HG03064 (cell line): ENCODE measurements around the gene MAN1A1.

Experiments used
- ATAC-seq: cut with Tn5 transposase; IDR thresholded peaks from one replicate; pipeline ENCODE4 v1.9.1; 2021; ENCODE audit warnings: low read depth; ENCODE audit not compliant: unreplicated experiment

MAN1A1 gene

GRCh38 chr6:119328254-119328653, 21.3 kb downstream of the MAN1A1 start:
- no peak for ATAC-seq

- ATAC-seq = no peak
Measured at GRCh38 chr6:119327810-119328209, 21.8 kb downstream of the MAN1A1 start.

- no peak for ATAC-seq
Measured at GRCh38 chr6:119326291-119327005, 23.1 kb downstream of the MAN1A1 start.

- ATAC-seq = no peak
Measured at GRCh38 chr6:119325559-119326265, 23.8 kb downstream of the MAN1A1 start.

- no peak for ATAC-seq
Measured at GRCh38 chr6:119324718-119325117, 24.8 kb downstream of the MAN1A1 start.

GRCh38 chr6:119323931-119324330, 25.6 kb downstream of the MAN1A1 start:
- no peak for ATAC-seq

- ATAC-seq = no peak
Measured at GRCh38 chr6:119323478-119323877, 26.1 kb downstream of the MAN1A1 start.

GRCh38 chr6:119322715-119323350, 26.7 kb downstream of the MAN1A1 start:
- ATAC-seq = no peak

GRCh38 chr6:119322034-119322433, 27.5 kb downstream of the MAN1A1 start:
- no peak for ATAC-seq

GRCh38 chr6:119319694-119320093, 29.9 kb downstream of the MAN1A1 start:
- no peak for ATAC-seq

- ATAC-seq = no peak
Measured at GRCh38 chr6:119318730-119319129, 30.8 kb downstream of the MAN1A1 start.

- no peak for ATAC-seq
Measured at GRCh38 chr6:119318176-119318575, 31.4 kb downstream of the MAN1A1 start.

GRCh38 chr6:119317007-119317406, 32.6 kb downstream of the MAN1A1 start:
- ATAC-seq = no peak

GRCh38 chr6:119314885-119315272, 34.7 kb downstream of the MAN1A1 start:
- peak; percentile 48 for ATAC-seq

- peak; percentile 59 for ATAC-seq
Measured at GRCh38 chr6:119313937-119314884, 35.4 kb downstream of the MAN1A1 start.

GRCh38 chr6:119312875-119313338, 36.7 kb downstream of the MAN1A1 start:
- ATAC-seq = no peak

GRCh38 chr6:119312441-119312840, 37.1 kb downstream of the MAN1A1 start:
- ATAC-seq = no peak

- no peak for ATAC-seq
Measured at GRCh38 chr6:119311514-119312142, 37.9 kb downstream of the MAN1A1 start.

GRCh38 chr6:119310486-119311036, 39.0 kb downstream of the MAN1A1 start:
- ATAC-seq = no peak
